Measurements from ENCODE around the gene SLC46A2. TPM values are rescaled to one million over a fixed set of nuclear protein-coding genes. Genes with fewer than 3 reads are reported as not detected.
A peak's percentile ranks its signal among the peaks of the same experiment; 100 is the strongest.

Gene SLC46A2, protein sequence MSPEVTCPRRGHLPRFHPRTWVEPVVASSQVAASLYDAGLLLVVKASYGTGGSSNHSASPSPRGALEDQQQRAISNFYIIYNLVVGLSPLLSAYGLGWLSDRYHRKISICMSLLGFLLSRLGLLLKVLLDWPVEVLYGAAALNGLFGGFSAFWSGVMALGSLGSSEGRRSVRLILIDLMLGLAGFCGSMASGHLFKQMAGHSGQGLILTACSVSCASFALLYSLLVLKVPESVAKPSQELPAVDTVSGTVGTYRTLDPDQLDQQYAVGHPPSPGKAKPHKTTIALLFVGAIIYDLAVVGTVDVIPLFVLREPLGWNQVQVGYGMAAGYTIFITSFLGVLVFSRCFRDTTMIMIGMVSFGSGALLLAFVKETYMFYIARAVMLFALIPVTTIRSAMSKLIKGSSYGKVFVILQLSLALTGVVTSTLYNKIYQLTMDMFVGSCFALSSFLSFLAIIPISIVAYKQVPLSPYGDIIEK
- 13.7 TPM for total RNA-seq
- long read RNA-seq, transcript SLC46A2-201 (4 exons, 2,502 nt) = major isoform, 14 of 32 reads
- long read RNA-seq, partial matches to known transcripts = 2 of 32 reads
- long read RNA-seq, other reads (novel, unspliced or antisense) = 15 of 32 reads

GRCh38 chr9:112890106-112891081 lies at the start of gene SLC46A2:
SLC46A2 (minus strand) TSS chr9:112890876; CDS start chr9:112890681, 195 bp downstream.
- intact Hi-C loops (cut with DNase I) = no loop called here
- ATAC-seq (peak; percentile 86), DNase-seq (peak; percentile 86)
- H3K9me3 ChIP-seq = no peaks in the 10 kb centered on the region
- no peaks in the 10 kb centered on the region for H3K36me3 ChIP-seq
- H3K27ac ChIP-seq = peak within 1 kb of the TSS; percentile 60
- peaks cover 12% of the 10 kb centered on the region for H3K27me3 ChIP-seq (ENCODE audit: low read depth)
- peak within 1 kb of the TSS; percentile 59 for H3K4me3 ChIP-seq
- TF ChIP-seq, protein P1, sequence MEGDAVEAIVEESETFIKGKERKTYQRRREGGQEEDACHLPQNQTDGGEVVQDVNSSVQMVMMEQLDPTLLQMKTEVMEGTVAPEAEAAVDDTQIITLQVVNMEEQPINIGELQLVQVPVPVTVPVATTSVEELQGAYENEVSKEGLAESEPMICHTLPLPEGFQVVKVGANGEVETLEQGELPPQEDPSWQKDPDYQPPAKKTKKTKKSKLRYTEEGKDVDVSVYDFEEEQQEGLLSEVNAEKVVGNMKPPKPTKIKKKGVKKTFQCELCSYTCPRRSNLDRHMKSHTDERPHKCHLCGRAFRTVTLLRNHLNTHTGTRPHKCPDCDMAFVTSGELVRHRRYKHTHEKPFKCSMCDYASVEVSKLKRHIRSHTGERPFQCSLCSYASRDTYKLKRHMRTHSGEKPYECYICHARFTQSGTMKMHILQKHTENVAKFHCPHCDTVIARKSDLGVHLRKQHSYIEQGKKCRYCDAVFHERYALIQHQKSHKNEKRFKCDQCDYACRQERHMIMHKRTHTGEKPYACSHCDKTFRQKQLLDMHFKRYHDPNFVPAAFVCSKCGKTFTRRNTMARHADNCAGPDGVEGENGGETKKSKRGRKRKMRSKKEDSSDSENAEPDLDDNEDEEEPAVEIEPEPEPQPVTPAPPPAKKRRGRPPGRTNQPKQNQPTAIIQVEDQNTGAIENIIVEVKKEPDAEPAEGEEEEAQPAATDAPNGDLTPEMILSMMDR (IDR thresholded peaks at IDR 0.05) = no peak
- peaks cover 33% of the 10 kb centered on the region for H3K4me1 ChIP-seq

DNA sequence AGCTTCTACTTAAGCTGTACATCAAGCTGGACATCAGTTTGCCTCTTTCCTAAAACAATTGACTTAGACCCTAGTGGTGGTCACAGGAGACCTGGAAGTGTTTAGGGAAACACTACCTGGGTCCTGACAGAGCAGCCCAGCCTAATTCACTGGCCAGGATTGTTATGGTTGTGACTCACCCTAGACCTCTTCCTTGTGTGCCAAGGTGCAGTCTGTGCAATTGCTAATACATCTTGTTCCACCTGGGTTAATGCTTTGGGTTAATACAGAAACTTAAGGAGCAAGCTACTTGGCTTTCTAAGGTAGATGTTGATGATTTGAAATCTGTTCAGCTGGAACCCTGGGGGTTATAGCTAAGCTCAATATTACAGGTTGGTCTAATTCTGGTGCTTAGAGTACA lies 48.7 kb upstream of the SLC46A2 start:
- DNase-seq = no peak
- Histone ChIP-seq H3K36me3 (no peaks in the 10 kb centered on the region), H3K4me1 (no peaks in the 10 kb centered on the region), H3K4me3 (no peak overlapping the region), H3K27me3 (ENCODE audit: low read depth) (peaks cover 9% of the 10 kb centered on the region), H3K27ac (no peak overlapping the region), H3K9me3 (no peaks in the 10 kb centered on the region)
- no peak for ATAC-seq
- intact Hi-C loops (cut with DNase I) = no loop called here
- TF ChIP-seq, protein P1 (IDR thresholded peaks at IDR 0.05) = no peak

GRCh38 chr9:112933696-112934095 lies 43.0 kb upstream of the SLC46A2 start:
- TF ChIP-seq, protein P1 (IDR thresholded peaks at IDR 0.05) = no peak
- Histone ChIP-seq H3K27me3 (ENCODE audit: low read depth) (peaks cover 9% of the 10 kb centered on the region), H3K4me1 (no peaks in the 10 kb centered on the region), H3K36me3 (no peaks in the 10 kb centered on the region), H3K4me3 (no peak overlapping the region), H3K27ac (no peak overlapping the region), H3K9me3 (no peaks in the 10 kb centered on the region)
- DNase-seq (no peak), ATAC-seq (no peak)
- intact Hi-C loops (cut with DNase I) = no loop called here

DNA sequence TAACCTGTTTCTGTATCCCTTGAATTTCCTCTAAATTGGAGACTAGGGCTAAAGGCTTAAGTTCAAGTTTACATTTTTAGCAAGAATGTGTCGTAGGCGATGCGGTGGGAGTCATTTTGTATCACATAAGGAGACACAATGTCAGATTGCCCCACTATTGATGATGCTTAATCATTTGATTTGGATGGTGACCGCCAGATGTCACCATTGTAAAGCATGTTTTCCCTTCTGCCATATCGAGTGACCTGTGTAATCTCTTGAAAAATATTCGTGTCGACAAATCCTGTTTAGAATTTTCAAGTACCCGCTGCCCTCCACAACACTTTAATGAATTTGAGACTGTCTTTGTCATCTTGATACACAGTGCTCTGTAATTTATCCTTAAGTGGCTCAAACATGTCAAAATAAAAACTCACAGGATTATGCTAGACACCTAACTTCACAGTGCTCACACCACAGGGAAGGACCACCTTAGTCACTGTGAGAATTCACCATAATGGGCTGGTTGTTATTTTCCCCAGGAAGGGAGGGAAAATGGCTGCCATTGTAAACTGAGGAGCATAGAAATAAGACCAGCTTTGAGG lies 34.5 kb upstream of the SLC46A2 start:
- TF ChIP-seq, protein P1 (IDR thresholded peaks at IDR 0.05) = peak; percentile 20
- no peaks in the 10 kb centered on the region for H3K36me3 ChIP-seq
- H3K27me3 ChIP-seq (ENCODE audit: low read depth) = no peaks in the 10 kb centered on the region
- H3K9me3 ChIP-seq = no peaks in the 10 kb centered on the region
- H3K4me1 ChIP-seq = no peaks in the 10 kb centered on the region
- no peak overlapping the region for H3K4me3 ChIP-seq
- DNase-seq (no peak), ATAC-seq (no peak)
- intact Hi-C loops (cut with DNase I) = no loop called here
- H3K27ac ChIP-seq = no peak overlapping the region

DNA sequence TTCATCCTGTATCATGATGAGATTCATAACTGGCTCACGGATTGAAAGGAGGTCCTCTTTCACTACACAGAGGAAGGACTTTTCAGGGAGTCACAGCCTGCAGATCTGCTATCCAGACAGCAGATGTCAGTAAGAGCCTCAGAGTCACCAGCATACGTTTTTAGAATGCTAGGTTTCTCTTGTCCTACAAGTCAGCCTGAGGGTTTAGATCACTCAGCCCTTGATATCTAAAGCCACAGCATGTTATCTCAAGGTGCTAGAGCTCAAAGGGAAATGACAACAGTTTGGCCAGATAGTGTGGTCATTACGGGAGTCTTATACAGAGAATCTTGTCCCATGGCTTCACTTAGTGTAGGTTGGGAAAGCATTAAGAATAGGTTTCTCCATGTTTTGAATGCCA lies 30.9 kb upstream of the SLC46A2 start:
- intact Hi-C loops (cut with DNase I) = no loop called here
- no peaks in the 10 kb centered on the region for H3K36me3 ChIP-seq
- no peaks in the 10 kb centered on the region for H3K27me3 ChIP-seq (ENCODE audit: low read depth)
- no peak for DNase-seq
- peak in 1 of 2 donors; percentile 48 for ATAC-seq
- H3K4me1 ChIP-seq = no peaks in the 10 kb centered on the region
- H3K9me3 ChIP-seq = no peaks in the 10 kb centered on the region
- no peak overlapping the region for H3K27ac ChIP-seq
- H3K4me3 ChIP-seq = no peak overlapping the region
- TF ChIP-seq, protein P1 (IDR thresholded peaks at IDR 0.05) = peak; percentile 40

Data from lower lobe of right lung (tissue), 2 donors.